Hair follicular keratinocyte (primary cell): Measurements from ENCODE around the gene POLD1. TPM values are rescaled to one million over a fixed set of nuclear protein-coding genes. Genes with fewer than 3 reads are reported as not detected.

Experiments
- total RNA-seq: library from RNA; depleted of rRNA; stranded (reverse); fragments of >200 nt; gene quantifications from 2 replicates; pipeline ENCODE4 v1.2.3, GENCODE V29; 2015

Gene POLD1
- 40.3 and 64.4 TPM in 2 replicates for total RNA-seq

DNA sequence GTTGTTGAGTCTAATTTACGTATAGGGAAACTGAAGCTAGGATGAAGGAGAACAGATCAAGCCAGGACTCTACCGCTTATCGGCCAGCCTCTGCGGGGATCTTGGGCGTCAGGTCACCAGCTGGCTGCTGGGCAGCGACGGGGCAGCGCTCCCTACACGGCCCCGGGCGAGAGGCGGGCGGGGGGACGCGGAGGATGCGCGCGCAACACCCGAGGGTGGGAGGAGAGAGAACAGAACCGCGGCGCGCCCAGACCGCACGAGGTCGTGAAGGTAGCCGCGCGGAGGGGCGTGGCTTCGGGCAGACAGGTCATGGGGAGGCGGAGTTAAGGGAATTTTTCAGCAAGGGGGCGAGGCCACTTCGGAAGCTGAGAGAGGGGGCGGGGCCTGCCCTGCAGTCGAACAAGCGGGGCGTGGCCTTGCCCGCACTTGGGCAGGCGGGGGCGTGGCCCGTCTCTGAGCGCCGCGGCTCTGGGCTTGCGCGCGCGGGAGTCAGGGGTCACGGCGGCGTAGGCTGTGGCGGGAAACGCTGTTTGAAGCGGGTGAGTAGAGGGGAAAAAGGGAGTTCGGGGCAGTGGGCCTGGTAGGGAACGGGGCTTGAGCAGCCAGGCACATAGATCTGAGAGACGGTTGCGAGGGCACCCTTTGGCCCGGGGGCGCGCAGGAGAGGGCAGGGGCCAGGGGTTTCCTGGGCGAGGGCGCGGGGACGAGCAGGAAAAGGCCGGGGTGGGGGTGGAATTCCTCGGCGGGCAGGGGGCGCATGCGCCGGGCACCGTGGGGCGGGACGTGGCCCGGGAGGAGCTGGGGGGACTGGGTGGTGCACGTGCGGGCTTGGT is at the start of gene POLD1:
TSS of gene POLD1 (plus strand) at position 496 of the 833 bp plus-strand sequence. CDS start 14,505 bp downstream, outside the sequence.

DNA sequence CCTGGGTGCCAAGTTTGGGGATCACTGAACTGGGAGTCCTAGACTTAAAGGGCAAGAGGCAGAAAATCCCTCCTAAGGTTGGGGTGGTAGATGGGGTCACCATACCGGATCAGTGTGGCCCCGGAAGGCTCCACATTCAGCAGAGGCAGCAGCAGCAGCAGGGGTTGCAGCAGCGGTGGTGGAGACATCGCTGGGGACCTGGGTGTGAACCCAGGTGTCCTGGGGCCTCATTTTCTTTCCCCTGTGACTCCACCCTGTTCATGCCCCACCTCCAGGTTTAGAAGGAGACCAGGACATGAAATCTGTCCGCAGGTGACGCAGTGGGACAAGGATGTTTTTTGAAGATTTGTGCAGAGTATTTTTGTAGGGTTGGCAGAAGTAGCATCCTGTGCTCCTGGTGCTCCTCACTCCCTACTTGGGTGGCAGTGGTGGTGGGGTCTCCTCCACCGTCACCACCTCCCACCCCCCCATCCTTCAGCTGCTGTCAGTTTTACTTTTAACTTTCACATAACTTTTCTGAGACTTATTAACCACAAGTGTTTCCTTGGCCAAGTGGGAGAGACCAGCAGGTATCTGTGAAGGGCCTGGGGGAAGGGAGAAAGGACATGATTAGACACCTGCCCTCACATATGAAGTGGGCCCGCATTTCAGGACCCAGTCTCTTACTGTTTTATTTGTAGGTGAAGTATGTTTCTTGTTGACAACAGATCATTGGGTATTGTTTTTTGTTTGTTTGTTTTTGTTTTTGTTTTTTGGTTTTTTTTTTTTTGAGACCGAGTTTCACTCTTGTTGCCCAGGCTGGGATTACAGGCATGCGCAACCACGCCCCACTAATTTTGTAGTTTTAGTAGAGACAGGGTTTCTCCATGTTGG is 18.5 kb upstream of the POLD1 start, which contains the start of gene NAPSA:
TSS of gene NAPSA (minus strand) at position 206 of the 873 bp plus-strand sequence. CDS start at position 188, 18 bp downstream.

DNA sequence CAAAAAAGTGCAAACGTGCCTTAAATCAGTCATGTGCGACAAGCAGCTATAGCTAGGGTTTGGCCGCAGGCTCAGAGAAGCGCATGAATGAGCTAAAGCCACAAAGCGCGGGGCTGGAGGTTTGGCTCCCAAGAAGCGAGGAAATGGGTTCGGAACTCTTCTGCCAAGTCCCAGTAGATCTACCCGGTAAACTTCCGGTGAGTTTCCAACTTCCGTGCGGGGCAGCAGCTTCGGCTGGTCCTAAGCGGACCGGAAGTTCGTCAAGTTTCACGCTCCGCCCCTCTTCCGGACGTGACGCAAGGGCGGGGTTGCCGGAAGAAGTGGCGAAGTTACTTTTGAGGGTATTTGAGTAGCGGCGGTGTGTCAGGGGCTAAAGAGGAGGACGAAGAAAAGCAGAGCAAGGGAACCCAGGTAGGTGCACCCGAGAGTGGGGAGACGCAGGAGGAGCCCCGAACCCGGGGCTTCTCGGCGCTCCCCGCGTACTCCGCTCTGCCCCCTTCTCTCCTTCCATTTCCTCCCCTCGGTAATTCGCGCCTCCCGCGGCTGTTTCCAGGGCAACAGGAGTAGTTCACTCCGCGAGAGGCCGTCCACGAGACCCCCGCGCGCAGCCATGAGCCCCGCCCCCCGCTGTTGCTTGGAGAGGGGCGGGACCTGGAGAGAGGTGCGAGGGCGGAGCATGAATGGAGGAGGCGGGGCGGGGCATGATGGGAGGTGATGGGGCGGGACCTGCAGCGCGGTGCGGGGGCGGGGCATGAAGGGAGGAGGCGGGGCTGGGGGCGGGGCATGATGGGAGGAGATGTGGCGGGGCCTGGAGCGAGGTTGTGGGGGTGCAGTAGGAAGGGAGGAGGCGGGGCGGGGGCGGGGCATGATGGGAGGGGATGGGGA is 7.7 kb upstream of the POLD1 start, which contains the start of gene NR1H2:
TSS of gene NR1H2 (plus strand) at position 292 of the 885 bp plus-strand sequence. CDS start 1,149 bp downstream, outside the sequence.

DNA sequence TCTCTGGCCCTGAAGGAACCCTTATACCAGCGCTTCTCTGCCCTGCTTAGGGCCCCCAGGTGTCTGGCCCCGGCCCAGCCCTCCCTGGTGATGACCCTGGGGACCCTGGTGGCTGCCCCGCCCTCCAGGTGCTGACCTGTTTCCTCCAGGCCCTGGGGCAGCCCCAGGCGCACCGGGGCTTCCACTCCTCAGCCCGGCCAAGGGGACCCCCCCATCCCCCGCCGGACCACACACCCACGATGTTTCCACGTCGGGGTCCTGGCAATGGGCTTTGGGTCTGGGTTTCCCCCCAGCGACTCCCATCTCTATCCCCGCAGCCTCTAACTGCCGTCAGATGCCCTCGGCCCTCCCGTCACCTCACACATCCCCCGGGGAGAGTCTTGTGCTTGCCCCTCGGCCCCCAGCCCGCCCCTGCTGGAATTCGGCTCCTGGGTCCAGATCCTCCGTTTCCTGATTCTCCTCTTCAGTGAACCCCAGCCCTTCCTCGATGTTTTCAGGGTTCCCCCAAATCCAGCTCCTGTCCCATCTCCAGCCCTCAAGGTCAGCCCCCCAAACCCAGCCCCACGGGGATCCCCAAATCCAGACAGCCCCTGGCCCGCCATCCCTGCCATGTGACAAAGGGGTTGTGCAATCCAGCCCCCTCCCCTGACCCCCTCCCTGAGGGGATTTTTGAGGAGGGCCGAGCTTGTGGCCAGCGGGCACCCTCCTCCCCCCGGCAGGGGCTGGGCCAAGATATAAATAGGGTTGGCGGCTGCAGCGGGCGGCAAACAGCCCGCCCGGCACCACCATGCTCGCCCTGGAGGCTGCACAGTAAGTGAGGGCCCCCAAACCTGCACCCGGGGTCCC is 34.3 kb downstream of the POLD1 start, which contains the start of gene SPIB:
TSS of gene SPIB (plus strand) at position 763 of the 846 bp plus-strand sequence. CDS start at position 788, 25 bp downstream.

DNA sequence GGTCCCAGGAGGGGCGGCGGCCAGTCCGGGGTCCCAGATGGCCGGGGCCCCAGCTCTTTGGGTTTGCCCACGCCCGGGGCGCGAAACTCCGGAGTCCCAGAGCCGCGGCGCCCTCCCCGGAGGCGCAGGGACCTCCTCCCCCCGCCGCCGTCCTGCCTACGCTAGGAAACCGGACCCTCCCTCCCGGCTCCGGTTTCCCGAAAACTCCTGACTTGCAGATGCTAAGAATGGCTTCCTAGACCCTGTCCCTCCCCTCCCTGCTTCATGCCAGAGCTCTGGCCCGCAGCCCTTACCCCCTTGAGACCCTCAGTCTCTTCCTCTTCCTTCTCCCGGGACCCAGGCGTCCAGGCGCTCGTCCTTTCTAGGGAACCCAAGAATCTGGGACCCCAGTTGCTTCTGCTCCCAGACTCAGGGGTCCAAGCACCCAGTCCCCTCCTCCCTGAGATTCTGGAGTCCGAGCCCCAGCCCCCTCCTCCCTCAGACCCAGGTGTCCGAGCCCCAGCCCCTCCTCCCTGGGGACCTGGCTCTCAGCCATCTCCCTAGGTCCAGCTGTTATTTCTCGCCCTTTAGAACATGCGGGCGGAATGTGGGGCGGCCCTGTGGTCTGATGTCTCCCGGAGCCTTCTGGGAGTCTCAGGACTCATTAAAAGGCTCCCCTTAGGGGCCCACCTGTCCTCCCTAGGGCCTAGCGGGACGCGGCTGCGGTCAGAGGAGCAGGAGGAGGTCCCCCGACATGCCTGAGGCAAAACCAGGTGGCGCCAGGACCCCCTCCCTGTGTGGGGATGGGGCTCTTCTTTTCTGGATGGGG is 48.3 kb downstream of the POLD1 start, which contains the start of gene MYBPC2:
TSS of gene MYBPC2 (plus strand) at position 672 of the 808 bp plus-strand sequence. CDS start at position 734, 62 bp downstream.

Other genes with a start within 250 kb of the POLD1 start
- not detected in 2 replicates for gene IZUMO2, start 221.1 kb upstream of the POLD1 start, total RNA-seq
- 0.08 and 0.23 TPM in 2 replicates for gene MYH14, start 180.7 kb upstream of the POLD1 start, total RNA-seq
- not detected in 2 replicates for gene KCNC3, start 55.0 kb upstream of the POLD1 start, total RNA-seq
- gene NAPSA, start 18.7 kb upstream of the POLD1 start, total RNA-seq, result 0.15 and 0.23 TPM in 2 replicates
- 57.8 and 77.5 TPM in 2 replicates for gene NR1H2, start 7.9 kb upstream of the POLD1 start, total RNA-seq
- gene SPIB, start 34.6 kb downstream of the POLD1 start, total RNA-seq, result not detected in 2 replicates
- not detected in 2 replicates for gene MYBPC2, start 48.5 kb downstream of the POLD1 start, total RNA-seq
- gene EMC10, start 92.2 kb downstream of the POLD1 start, total RNA-seq, result 75.7 and 78.8 TPM in 2 replicates
- 0.23 and 0.78 TPM in 2 replicates for gene GARIN5A, start 92.5 kb downstream of the POLD1 start, total RNA-seq
- 36.5 and 50.0 TPM in 2 replicates for gene JOSD2, start 126.8 kb downstream of the POLD1 start, total RNA-seq
- gene ASPDH, start 129.6 kb downstream of the POLD1 start, total RNA-seq, result not detected in 2 replicates
- not detected in 2 replicates for gene LRRC4B, start 184.1 kb downstream of the POLD1 start, total RNA-seq